Measurements from ENCODE around the gene MAPK8IP3. TPM values are rescaled to one million over a fixed set of nuclear protein-coding genes. Genes with fewer than 3 reads are reported as not detected.

MAPK8IP3 gene
- total RNA-seq, 1 experiment from 2014 or later, result 59.2 TPM

GRCh38 chr16:1721372-1721771 is 15.4 kb downstream of the MAPK8IP3 start:
- no peak for DNase-seq
- Histone ChIP-seq H3K36me3 (ENCODE audit: insufficient read depth, low read length) (peaks cover 6% of the 10 kb centered on the region), H3K4me1 (ENCODE audit: low read length) (peaks cover 4% of the 10 kb centered on the region), H4K20me1 (ENCODE audit: insufficient read depth, low read depth, low read length) (no peaks in the 10 kb centered on the region), H3K4me2 (ENCODE audit: low read depth, low read length, poor library complexity, severe bottlenecking) (no peak overlapping the region), H2AFZ (ENCODE audit: low read length) (no peak overlapping the region), H3K4me3 (ENCODE audit: low read length) (no peak overlapping the region), H3K9ac (ENCODE audit: low read length) (no peak overlapping the region), H3K9me2 (replicated peaks; ENCODE audit: insufficient read depth, low read length) (no peaks in the 10 kb centered on the region), H3K27me3 (ENCODE audit: low read length) (no peaks in the 10 kb centered on the region), H3K79me2 (ENCODE audit: low read length) (peaks cover 70% of the 10 kb centered on the region), H3K9me3 (ENCODE audit: low read length) (no peaks in the 10 kb centered on the region), H3K27ac (ENCODE audit: low read length) (no peak overlapping the region)

GRCh38 chr16:1723450-1724147 is 17.6 kb downstream of the MAPK8IP3 start:
- DNase-seq, result peak; percentile 79
- no peak overlapping the region for H3K4me2 ChIP-seq (ENCODE audit: low read depth, low read length, poor library complexity, severe bottlenecking)
- H3K27me3 ChIP-seq (ENCODE audit: low read length), result no peaks in the 10 kb centered on the region
- peaks cover 51% of the 10 kb centered on the region for H3K79me2 ChIP-seq (ENCODE audit: low read length)
- H2AFZ ChIP-seq (ENCODE audit: low read length), result no peak overlapping the region
- H3K4me1 ChIP-seq (ENCODE audit: low read length), result peaks cover 4% of the 10 kb centered on the region
- H3K36me3 ChIP-seq (ENCODE audit: insufficient read depth, low read length), result peaks cover 13% of the 10 kb centered on the region
- H3K9ac ChIP-seq (ENCODE audit: low read length), result no peak overlapping the region
- H4K20me1 ChIP-seq (ENCODE audit: insufficient read depth, low read depth, low read length), result no peaks in the 10 kb centered on the region
- H3K27ac ChIP-seq (ENCODE audit: low read length), result no peak overlapping the region
- H3K9me2 ChIP-seq (replicated peaks; ENCODE audit: insufficient read depth, low read length), result no peaks in the 10 kb centered on the region
- no peak overlapping the region for H3K4me3 ChIP-seq (ENCODE audit: low read length)
- no peaks in the 10 kb centered on the region for H3K9me3 ChIP-seq (ENCODE audit: low read length)

DNA sequence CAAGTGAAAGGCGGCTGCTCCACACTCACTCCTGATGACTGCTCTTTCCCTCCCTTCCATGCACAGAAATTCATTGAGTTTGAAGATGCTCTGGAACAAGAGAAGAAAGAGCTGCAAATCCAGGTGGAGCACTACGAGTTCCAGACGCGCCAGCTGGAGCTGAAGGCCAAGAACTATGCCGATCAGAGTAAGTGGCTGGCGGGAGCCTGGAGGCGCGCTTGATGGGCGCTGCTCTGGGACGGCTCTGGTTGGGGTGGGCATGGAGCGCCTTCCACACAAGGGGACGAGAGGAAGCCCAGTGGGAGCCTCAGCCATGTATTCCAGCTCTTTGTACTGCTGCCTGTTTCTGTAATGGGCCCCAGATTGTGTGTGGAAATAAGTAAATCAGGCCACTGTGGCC is 18.5 kb downstream of the MAPK8IP3 start:
- H3K9me3 ChIP-seq (ENCODE audit: low read length), result no peaks in the 10 kb centered on the region
- H3K27me3 ChIP-seq (ENCODE audit: low read length), result no peaks in the 10 kb centered on the region
- H2AFZ ChIP-seq (ENCODE audit: low read length), result no peak overlapping the region
- peaks cover 4% of the 10 kb centered on the region for H3K4me1 ChIP-seq (ENCODE audit: low read length)
- H4K20me1 ChIP-seq (ENCODE audit: insufficient read depth, low read depth, low read length), result no peaks in the 10 kb centered on the region
- no peaks in the 10 kb centered on the region for H3K9me2 ChIP-seq (replicated peaks; ENCODE audit: insufficient read depth, low read length)
- H3K4me3 ChIP-seq (ENCODE audit: low read length), result no peak overlapping the region
- peaks cover 13% of the 10 kb centered on the region for H3K36me3 ChIP-seq (ENCODE audit: insufficient read depth, low read length)
- peaks cover 42% of the 10 kb centered on the region for H3K79me2 ChIP-seq (ENCODE audit: low read length)
- H3K9ac ChIP-seq (ENCODE audit: low read length), result no peak overlapping the region
- no peak overlapping the region for H3K27ac ChIP-seq (ENCODE audit: low read length)
- H3K4me2 ChIP-seq (ENCODE audit: low read depth, low read length, poor library complexity, severe bottlenecking), result no peak overlapping the region
- no peak for DNase-seq

DNA sequence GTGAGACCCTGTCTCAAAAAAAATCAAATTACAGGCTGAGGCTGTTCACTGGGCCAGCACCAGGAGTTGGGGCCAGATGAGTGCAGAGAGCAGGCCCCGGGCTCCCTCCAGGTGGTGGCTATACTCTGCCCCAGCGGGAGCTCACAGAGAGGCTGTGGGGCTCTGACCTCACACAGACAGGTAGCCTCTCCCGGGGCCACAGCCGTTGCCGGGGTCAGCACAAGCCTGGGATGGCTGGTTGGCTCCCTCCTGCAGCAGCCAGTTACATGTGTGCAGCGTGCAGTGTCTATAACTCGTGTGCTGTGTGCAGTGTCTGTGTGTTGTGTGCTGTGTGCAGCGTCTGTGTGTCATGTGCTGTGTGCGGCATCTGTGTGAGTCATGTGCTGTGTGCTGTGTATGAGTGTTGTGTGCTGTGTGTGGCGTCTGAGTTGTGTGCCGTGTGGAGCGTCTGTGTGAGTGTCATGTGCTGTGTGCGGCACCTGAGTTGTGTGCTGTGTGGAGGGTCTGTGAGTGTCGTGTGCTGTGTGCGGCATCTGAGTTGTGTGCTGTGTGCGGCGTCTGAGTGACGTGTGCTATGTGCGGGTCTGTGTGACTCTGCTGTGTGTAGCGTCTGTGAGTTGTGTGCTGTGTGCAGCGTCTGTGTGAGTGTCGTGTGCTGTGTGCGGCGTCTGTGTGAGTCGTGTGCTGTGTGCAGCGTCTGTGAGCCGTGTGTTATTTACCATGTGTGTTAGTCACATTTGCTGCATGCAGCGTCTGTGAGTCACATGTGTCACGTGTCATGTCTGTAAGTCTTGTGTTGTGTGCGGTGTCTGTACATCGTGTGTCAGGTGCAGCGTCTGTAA is 20.9 kb downstream of the MAPK8IP3 start:
- Histone ChIP-seq H3K9me3 (ENCODE audit: low read length) (no peaks in the 10 kb centered on the region), H3K4me1 (ENCODE audit: low read length) (peaks cover 4% of the 10 kb centered on the region), H4K20me1 (ENCODE audit: insufficient read depth, low read depth, low read length) (no peaks in the 10 kb centered on the region), H3K27ac (ENCODE audit: low read length) (no peak overlapping the region), H3K79me2 (ENCODE audit: low read length) (peaks cover 36% of the 10 kb centered on the region), H3K27me3 (ENCODE audit: low read length) (no peaks in the 10 kb centered on the region), H3K9ac (ENCODE audit: low read length) (no peak overlapping the region), H2AFZ (ENCODE audit: low read length) (no peak overlapping the region), H3K4me2 (ENCODE audit: low read depth, low read length, poor library complexity, severe bottlenecking) (no peak overlapping the region), H3K4me3 (ENCODE audit: low read length) (no peak overlapping the region), H3K9me2 (replicated peaks; ENCODE audit: insufficient read depth, low read length) (no peaks in the 10 kb centered on the region), H3K36me3 (ENCODE audit: insufficient read depth, low read length) (peaks cover 19% of the 10 kb centered on the region)
- DNase-seq, result no peak

DNA sequence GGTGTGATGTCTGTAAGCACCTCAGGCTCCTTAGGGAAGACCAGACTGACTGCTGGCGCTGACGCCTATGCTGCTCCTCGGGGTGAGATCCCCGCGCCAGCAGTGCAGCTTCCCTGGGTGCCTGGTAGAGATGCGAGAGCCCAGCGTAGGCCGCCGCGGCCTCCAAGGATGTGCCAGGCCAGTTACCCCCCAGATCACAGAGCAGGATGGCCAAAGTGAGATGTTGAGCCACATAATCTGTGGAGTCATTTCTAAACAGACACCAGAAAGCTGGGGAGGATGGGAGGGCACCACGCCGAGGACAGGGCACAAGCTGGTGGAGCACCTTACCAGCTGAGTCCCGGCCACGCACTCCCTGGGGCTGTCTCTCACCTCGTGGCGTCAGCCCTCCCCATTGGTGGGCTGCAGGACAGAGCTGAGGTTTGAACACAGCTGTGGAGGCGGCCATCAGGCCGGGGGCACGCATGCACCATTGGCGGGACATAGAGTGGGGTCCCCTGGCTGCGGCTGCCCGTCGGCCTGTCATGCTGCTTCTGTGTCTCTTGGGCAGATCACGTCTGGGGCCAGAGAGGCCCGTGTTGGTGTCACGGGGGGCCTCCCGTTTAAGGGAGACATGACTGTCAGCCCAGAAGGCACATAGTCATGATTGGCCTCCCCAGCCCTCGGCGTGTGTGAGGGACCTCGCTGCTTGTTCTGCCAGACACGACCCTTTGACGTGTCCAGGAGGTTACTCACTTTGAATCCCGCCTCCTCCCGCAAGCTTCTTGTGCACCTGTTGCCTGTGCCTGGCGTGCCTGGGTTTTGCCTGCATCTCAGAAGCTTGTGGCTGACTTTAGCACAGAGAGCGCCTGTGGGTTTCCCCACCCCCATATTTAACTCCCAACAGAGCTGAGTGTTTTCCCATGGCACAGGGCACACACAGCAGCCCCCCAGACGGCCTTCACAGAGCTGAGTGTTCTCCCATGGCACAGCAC is 21.9 kb downstream of the MAPK8IP3 start:
- H3K36me3 ChIP-seq (ENCODE audit: insufficient read depth, low read length), result peaks cover 28% of the 10 kb centered on the region
- H3K79me2 ChIP-seq (ENCODE audit: low read length), result peaks cover 31% of the 10 kb centered on the region
- no peaks in the 10 kb centered on the region for H3K9me3 ChIP-seq (ENCODE audit: low read length)
- no peak overlapping the region for H3K27ac ChIP-seq (ENCODE audit: low read length)
- H3K9ac ChIP-seq (ENCODE audit: low read length), result no peak overlapping the region
- H3K4me3 ChIP-seq (ENCODE audit: low read length), result no peak overlapping the region
- H4K20me1 ChIP-seq (ENCODE audit: insufficient read depth, low read depth, low read length), result no peaks in the 10 kb centered on the region
- H3K4me1 ChIP-seq (ENCODE audit: low read length), result peaks cover 4% of the 10 kb centered on the region
- no peak overlapping the region for H3K4me2 ChIP-seq (ENCODE audit: low read depth, low read length, poor library complexity, severe bottlenecking)
- H3K9me2 ChIP-seq (replicated peaks; ENCODE audit: insufficient read depth, low read length), result no peaks in the 10 kb centered on the region
- H2AFZ ChIP-seq (ENCODE audit: low read length), result no peak overlapping the region
- H3K27me3 ChIP-seq (ENCODE audit: low read length), result no peaks in the 10 kb centered on the region
- no peak for DNase-seq

DNA sequence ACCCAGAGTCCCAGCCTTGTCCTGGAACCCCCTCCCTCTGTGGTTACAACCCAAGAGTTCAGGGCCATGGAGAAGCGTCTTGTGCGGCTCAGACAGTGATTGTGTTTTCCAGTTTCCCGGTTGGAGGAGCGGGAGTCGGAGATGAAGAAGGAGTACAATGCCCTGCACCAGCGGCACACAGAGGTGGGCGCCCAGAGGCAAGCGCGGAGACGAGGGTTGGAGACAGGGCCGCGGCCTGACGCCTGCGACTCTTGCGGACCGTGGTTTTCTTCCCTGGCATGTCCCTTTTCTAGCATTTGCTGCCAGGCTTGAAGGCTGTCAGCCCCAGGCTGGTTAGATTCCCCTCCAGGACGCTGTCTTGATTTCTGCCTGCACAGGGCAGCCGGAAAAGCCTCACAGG is 23.0 kb downstream of the MAPK8IP3 start:
- Histone ChIP-seq H4K20me1 (ENCODE audit: insufficient read depth, low read depth, low read length) (no peaks in the 10 kb centered on the region), H3K9me2 (replicated peaks; ENCODE audit: insufficient read depth, low read length) (no peaks in the 10 kb centered on the region), H3K4me2 (ENCODE audit: low read depth, low read length, poor library complexity, severe bottlenecking) (no peak overlapping the region), H2AFZ (ENCODE audit: low read length) (no peak overlapping the region), H3K36me3 (ENCODE audit: insufficient read depth, low read length) (peaks cover 39% of the 10 kb centered on the region), H3K79me2 (ENCODE audit: low read length) (peaks cover 20% of the 10 kb centered on the region), H3K27me3 (ENCODE audit: low read length) (no peaks in the 10 kb centered on the region), H3K27ac (ENCODE audit: low read length) (no peak overlapping the region), H3K4me1 (ENCODE audit: low read length) (no peaks in the 10 kb centered on the region), H3K4me3 (ENCODE audit: low read length) (no peak overlapping the region), H3K9me3 (ENCODE audit: low read length) (no peaks in the 10 kb centered on the region), H3K9ac (ENCODE audit: low read length) (no peak overlapping the region)
- DNase-seq, result no peak

- no peak overlapping the region for H3K4me3 ChIP-seq (ENCODE audit: low read length)
- no peaks in the 10 kb centered on the region for H3K4me1 ChIP-seq (ENCODE audit: low read length)
- H3K27ac ChIP-seq (ENCODE audit: low read length), result no peak overlapping the region
- no peaks in the 10 kb centered on the region; the same call in 1 of the 2 replicates for H3K9me3 ChIP-seq (ENCODE audit: low read length)
- DNase-seq, result no peak
- H3K27me3 ChIP-seq (ENCODE audit: low read length), result no peaks in the 10 kb centered on the region
- H3K79me2 ChIP-seq (ENCODE audit: low read length), result peaks cover 16% of the 10 kb centered on the region
- no peak overlapping the region for H3K9ac ChIP-seq (ENCODE audit: low read length)
- H3K4me2 ChIP-seq (ENCODE audit: low read depth, low read length, poor library complexity, severe bottlenecking), result no peak overlapping the region
- H3K36me3 ChIP-seq (ENCODE audit: insufficient read depth, low read length), result peaks cover 41% of the 10 kb centered on the region
- no peaks in the 10 kb centered on the region for H3K9me2 ChIP-seq (replicated peaks; ENCODE audit: insufficient read depth, low read length)
- no peaks in the 10 kb centered on the region for H4K20me1 ChIP-seq (ENCODE audit: insufficient read depth, low read depth, low read length)
- H2AFZ ChIP-seq (ENCODE audit: low read length), result no peak overlapping the region
Measured at GRCh38 chr16:1729445-1729844, 23.4 kb downstream of the MAPK8IP3 start.

Measured in Karpas-422 (cell line).